GM12875 (cell line): Measurements from ENCODE around the gene RASGRP4.
"Not testable (repeated sequence)": the region's sequence is repeated elsewhere in the genome, so short reads cannot be mapped to it uniquely, and the experiment has no call there.

Source experiments
- H3K4me3 ChIP-seq: one replicate; pipeline ENCODE4 v1.5.1; 2011; ENCODE audit warnings: low read depth, low read length, control low read depth
- TF ChIP-seq, protein P1 (sequence below): IDR thresholded peaks from 2 replicates; pipeline ENCODE4 v1.5.1; 2011; ENCODE audit warnings: low read depth, mild to moderate bottlenecking, control low read depth, inconsistent platforms, low read length, moderate library complexity, borderline replicate concordance; ENCODE audit not compliant: insufficient read depth

RASGRP4 gene

DNA sequence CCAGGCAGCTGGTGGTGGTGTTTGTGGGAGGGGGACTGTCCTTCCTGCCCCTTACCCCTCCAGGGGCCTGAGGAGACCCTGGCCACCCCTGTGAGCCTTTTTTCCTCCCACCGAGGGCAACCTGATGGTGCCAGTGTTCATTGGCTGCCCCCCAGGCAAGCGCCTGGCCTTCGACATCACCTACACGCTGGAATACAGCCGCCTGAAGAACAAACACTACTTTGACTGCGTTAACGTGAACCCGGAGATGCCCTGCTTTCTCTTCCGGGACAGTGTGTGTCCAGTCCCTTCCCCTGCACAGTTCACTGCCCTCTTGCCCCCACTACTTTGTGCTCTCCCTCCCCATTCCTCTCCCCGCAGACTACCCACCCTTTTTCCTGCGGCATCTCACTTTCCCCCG is 59.0 kb downstream of the RASGRP4 start:
- TF ChIP-seq, protein P1, sequence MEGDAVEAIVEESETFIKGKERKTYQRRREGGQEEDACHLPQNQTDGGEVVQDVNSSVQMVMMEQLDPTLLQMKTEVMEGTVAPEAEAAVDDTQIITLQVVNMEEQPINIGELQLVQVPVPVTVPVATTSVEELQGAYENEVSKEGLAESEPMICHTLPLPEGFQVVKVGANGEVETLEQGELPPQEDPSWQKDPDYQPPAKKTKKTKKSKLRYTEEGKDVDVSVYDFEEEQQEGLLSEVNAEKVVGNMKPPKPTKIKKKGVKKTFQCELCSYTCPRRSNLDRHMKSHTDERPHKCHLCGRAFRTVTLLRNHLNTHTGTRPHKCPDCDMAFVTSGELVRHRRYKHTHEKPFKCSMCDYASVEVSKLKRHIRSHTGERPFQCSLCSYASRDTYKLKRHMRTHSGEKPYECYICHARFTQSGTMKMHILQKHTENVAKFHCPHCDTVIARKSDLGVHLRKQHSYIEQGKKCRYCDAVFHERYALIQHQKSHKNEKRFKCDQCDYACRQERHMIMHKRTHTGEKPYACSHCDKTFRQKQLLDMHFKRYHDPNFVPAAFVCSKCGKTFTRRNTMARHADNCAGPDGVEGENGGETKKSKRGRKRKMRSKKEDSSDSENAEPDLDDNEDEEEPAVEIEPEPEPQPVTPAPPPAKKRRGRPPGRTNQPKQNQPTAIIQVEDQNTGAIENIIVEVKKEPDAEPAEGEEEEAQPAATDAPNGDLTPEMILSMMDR, result no peak
- H3K4me3 ChIP-seq, result no peak overlapping the region

- H3K4me3 ChIP-seq, result not testable (repeated sequence)
These were observed 62.9 kb downstream of the RASGRP4 start for GRCh38 chr19:38362946-38363688.

GRCh38 chr19:38362076-38362945 is 63.7 kb downstream of the RASGRP4 start:
- TF ChIP-seq, protein P1, result no peak
- peak overlapping the region; percentile 46 for H3K4me3 ChIP-seq

DNA sequence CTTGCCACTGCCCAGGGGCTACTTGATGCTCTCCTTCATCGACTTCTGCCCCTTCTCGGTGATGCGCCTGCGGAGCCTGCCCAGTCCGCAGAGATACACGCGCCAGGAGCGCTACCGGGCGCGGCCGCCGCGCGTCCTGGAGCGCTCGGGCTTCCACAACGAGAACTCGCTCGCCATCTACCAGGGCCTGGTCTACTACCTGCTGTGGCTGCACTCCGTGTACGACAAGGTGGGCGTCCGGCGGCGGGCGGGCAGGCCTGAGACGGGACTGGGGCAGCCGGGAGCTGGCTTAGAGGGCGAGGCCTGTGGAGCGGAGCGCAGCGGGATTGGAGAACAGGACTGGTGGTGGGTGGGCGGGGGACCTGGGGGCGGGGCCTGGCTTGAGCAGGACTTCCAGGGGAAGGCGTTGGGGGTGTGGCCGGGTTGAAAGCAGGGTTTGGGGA is 64.4 kb downstream of the RASGRP4 start:
- peak overlapping the region; percentile 46 for H3K4me3 ChIP-seq
- TF ChIP-seq, protein P1, result peak; percentile 39; the same call in 1 of the 2 replicates

DNA sequence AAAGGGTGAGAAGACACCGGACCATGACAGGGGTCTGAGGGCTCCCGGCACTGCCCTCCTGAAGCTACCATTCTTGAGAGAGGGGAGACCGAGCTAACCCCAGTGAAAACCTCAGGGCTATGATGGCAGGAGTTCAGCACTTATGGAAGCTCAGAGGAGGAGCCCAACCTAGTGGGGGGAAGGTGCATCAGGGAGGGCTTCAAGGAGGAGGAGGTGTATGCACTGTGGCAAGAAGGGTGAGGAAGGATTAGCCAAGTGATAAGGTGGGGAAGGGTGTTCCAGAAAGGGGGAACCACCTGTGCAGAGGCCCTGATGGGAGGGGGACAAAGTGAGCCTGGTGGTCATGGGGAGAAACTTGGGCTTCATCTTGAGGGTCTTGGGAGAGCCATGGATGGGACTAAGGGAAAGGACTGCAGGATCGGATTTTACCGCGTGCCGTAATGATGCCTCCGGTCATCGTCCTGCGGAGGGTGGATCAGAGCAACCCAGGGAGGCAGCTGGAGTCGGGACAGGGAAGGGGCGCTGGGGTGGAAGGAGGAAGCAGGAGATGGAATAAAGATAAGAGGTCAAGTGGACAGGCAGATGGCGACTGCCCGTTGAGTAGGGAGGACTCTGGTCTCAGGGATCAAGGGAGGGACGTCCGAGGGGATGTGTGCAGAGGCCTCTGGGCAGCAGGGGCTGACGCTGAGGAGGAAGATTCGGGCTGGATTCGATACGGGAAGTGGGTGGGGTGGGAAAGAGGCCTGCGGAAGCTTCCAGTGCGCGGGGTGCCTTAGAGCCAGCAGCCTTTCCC is 65.0 kb downstream of the RASGRP4 start:
- TF ChIP-seq, protein P1, result no peak
- H3K4me3 ChIP-seq, result peak overlapping the region; percentile 46

GRCh38 chr19:38360351-38360750 is 65.7 kb downstream of the RASGRP4 start:
- no peak overlapping the region for H3K4me3 ChIP-seq
- TF ChIP-seq, protein P1, result no peak
